PFSK-1 (cell line): ENCODE results near the gene NFIA.

Experiments
- FOXP2 ChIP-seq: optimal IDR thresholded peaks from 2 replicates; pipeline ENCODE3; 2011; ENCODE audit warnings: borderline replicate concordance, control low read depth, inconsistent platforms; ENCODE audit not compliant: insufficient read depth; ENCODE audit errors: extremely low read length, extremely low read depth
- POLR2AphosphoS5 ChIP-seq: IDR thresholded peaks from 2 replicates; pipeline ENCODE4 v1.6.1; 2012; ENCODE audit warnings: low read depth, mild to moderate bottlenecking, control low read depth, low read length, moderate library complexity
- SIN3A ChIP-seq: IDR thresholded peaks from 2 replicates; pipeline ENCODE4 v1.6.1; 2012; ENCODE audit warnings: mild to moderate bottlenecking, low read length, moderate library complexity, borderline replicate concordance; ENCODE audit not compliant: insufficient read depth
- TAF1 ChIP-seq: IDR thresholded peaks from 2 replicates; pipeline ENCODE4 v1.6.1; 2012; ENCODE audit warnings: low read length, control low read depth, borderline replicate concordance; ENCODE audit not compliant: insufficient read depth
- TF ChIP-seq, protein P1 (sequence below), 2 experiments: IDR thresholded peaks; 2 replicates each; pipeline versions ENCODE4 v1.6.1 to v1.8.0; 2011 to 2012; ENCODE audit warnings: low read depth in 2 of 2, low read length in 2 of 2, control low read depth in 1 of 2, inconsistent platforms in 1 of 2, mild to moderate bottlenecking in 1 of 2, moderate library complexity in 1 of 2; ENCODE audit not compliant: insufficient read depth in 1 of 2

Gene NFIA

DNA sequence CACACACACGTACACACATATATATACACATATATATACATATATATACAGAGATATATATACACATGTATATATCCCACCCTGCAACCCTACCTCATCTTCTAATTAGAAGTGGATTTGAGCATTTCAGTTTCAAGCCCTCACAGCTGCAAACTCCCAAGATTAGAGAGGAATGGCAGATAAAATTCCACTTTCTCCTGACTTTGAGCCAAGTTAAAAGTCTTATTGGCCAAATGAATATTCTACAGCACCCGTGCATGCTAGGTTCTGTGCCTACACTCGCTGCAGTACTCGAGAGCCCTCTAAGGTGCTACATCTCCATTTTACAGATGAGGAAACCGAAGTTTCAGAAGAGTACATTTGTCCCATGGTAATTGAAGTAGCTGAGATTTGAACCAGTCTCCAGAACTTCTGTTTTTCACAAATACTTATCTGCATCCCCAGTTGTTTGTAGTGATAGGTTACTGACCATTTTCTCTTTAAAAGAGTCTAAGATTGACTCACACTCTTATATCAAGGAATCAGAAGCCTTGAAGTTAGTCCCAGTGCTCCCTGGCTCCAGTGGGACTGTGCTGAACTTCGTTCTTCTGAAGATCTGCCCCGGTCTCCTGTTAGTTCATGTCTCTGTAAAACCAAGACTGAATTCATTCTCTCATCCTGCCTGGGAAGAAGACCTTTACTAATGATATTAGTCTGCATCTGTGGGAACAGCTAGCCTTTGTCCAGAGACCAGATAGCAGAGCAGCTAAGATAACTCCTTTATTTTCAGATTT is 350.4 kb downstream of the NFIA start:
- TF ChIP-seq POLR2AphosphoS5 (no peak), SIN3A (no peak), FOXP2 (no peak), TAF1 (no peak)
- TF ChIP-seq, protein P1, sequence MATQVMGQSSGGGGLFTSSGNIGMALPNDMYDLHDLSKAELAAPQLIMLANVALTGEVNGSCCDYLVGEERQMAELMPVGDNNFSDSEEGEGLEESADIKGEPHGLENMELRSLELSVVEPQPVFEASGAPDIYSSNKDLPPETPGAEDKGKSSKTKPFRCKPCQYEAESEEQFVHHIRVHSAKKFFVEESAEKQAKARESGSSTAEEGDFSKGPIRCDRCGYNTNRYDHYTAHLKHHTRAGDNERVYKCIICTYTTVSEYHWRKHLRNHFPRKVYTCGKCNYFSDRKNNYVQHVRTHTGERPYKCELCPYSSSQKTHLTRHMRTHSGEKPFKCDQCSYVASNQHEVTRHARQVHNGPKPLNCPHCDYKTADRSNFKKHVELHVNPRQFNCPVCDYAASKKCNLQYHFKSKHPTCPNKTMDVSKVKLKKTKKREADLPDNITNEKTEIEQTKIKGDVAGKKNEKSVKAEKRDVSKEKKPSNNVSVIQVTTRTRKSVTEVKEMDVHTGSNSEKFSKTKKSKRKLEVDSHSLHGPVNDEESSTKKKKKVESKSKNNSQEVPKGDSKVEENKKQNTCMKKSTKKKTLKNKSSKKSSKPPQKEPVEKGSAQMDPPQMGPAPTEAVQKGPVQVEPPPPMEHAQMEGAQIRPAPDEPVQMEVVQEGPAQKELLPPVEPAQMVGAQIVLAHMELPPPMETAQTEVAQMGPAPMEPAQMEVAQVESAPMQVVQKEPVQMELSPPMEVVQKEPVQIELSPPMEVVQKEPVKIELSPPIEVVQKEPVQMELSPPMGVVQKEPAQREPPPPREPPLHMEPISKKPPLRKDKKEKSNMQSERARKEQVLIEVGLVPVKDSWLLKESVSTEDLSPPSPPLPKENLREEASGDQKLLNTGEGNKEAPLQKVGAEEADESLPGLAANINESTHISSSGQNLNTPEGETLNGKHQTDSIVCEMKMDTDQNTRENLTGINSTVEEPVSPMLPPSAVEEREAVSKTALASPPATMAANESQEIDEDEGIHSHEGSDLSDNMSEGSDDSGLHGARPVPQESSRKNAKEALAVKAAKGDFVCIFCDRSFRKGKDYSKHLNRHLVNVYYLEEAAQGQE (IDR thresholded peaks at IDR 0.05; ENCODE audit: insufficient read depth in 1 of 2, low read depth in 2 of 2, low read length in 2 of 2), result no peak

DNA sequence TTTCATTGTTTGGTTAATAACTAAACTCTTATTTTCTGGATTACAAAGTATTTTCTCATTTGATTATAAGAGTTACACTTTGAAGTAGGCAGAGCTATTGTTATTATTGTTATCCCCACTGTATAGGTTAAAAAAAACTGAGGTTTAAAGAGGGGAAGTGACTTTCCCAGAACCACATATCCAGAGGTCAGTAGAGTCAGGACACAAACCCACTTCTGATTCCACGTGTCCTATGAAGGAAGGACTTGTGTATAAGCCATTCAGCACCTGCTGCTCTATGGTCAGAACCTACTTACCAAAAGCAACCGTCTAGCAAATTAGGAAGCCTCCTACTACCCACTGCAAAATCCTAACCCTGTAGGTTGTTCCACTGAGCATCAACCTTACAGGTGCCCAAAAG is 351.3 kb downstream of the NFIA start:
- TF ChIP-seq, protein P1 (IDR thresholded peaks at IDR 0.05; ENCODE audit: insufficient read depth in 1 of 2, low read depth in 2 of 2, low read length in 2 of 2), result no peak
- no peak for TF ChIP-seq FOXP2

DNA sequence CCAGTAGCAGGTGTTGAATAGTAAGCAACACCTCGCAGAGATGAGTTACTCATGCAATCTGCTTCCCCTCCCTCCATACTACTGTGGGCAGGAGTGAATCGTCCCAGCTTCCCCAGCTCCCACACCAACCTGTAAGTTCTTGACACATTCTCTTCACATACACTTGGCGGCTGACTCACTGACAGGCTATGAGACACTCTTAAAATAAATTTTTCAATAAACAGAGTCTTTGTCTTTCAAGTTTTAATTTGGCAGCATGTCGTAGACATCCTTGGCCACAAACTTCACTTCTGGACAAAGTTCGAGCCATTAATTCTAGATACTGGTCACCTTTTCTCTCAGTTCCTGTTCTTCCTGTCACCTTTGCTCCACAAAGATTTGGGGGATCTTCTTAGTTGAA is 351.9 kb downstream of the NFIA start:
- TF ChIP-seq TAF1, result no peak
- TF ChIP-seq POLR2AphosphoS5, result no peak
- no peak for TF ChIP-seq FOXP2
- TF ChIP-seq SIN3A, result no peak
- TF ChIP-seq, protein P1 (IDR thresholded peaks at IDR 0.05; ENCODE audit: insufficient read depth in 1 of 2, low read depth in 2 of 2, low read length in 2 of 2), result no peak

DNA sequence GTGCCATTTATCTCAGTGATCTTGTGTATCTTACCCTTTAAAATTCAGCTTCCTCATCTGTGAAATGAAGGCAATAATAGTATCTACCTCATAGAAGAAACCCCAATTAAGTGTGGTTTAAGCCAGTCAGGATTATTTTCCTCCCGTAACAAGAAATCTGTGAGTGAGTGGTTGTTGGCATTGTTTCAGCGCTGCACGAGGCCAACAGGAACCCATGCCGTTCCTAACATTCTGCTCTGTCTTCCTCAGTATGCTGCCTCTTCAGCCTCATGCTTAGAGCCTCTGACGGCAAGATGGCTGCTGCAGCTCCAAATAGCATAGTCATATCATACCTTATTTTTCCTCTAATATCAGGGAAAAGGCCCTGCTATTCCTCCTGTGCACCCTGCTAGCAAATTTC is 352.9 kb downstream of the NFIA start:
- TF ChIP-seq SIN3A (no peak), FOXP2 (no peak), POLR2AphosphoS5 (no peak), TAF1 (no peak)
- TF ChIP-seq, protein P1 (IDR thresholded peaks at IDR 0.05; ENCODE audit: insufficient read depth in 1 of 2, low read depth in 2 of 2, low read length in 2 of 2), result no peak

DNA sequence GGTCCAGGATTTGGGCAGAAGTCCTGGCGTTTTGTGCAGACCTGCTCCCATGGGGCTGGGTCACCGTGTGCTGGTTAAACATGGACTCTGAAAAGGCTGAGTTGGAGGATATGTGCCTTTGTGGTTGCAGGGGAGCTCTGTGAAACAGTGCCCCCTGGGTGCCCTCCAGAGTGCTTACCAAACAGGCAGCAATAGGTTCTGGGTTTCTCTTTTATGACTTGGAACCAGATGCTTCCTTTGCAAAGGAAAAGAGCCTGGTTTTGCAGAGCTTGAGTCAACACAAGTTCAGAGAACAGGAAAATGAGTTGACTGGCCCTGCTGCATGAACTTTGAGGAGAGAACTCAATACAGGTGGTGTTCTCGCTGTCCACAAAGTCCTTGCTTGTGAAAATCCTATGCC is 353.7 kb downstream of the NFIA start:
- no peak for TF ChIP-seq TAF1
- no peak for TF ChIP-seq POLR2AphosphoS5
- TF ChIP-seq FOXP2, result no peak
- TF ChIP-seq, protein P1 (IDR thresholded peaks at IDR 0.05; ENCODE audit: insufficient read depth in 1 of 2, low read depth in 2 of 2, low read length in 2 of 2), result no peak
- no peak for TF ChIP-seq SIN3A
